WERI-Rb-1 (cell line): ENCODE data around the gene CNTNAP1.

Source experiments
- DNase-seq: peaks from one replicate; pipeline ENCODE4 v3.0.0-alpha.2; 2020
- H3K27ac ChIP-seq: fragments of 250-450 bp; sonication (Bioruptor Pico); 2 replicates; pipeline ENCODE4 v1.5.1; 2020; ENCODE audit warnings: mild to moderate bottlenecking, moderate library complexity
- H3K27me3 ChIP-seq: fragments of 250-450 bp; sonication (Bioruptor Pico); 2 replicates; pipeline ENCODE4 v1.5.1; 2021; ENCODE audit warnings: mild to moderate bottlenecking, low read depth, moderate library complexity; ENCODE audit not compliant: insufficient read depth, severe bottlenecking
- H3K36me3 ChIP-seq: fragments of 250-450 bp; sonication (Bioruptor Pico); 2 replicates; pipeline ENCODE4 v1.5.1; 2020; ENCODE audit warnings: mild to moderate bottlenecking, moderate library complexity
- H3K4me3 ChIP-seq: 2 replicates; pipeline ENCODE4 v1.5.1; 2011; ENCODE audit warnings: low read depth, mild to moderate bottlenecking, control low read depth, low read length
- H3K9me3 ChIP-seq: fragments of 250-450 bp; sonication (Bioruptor Pico); 2 replicates; pipeline ENCODE4 v1.5.1; 2021; ENCODE audit warnings: mild to moderate bottlenecking, moderate library complexity; ENCODE audit not compliant: severe bottlenecking
- CTCF ChIP-seq: IDR thresholded peaks from 2 replicates; pipeline ENCODE4 v1.5.1; 2011; ENCODE audit warnings: low read depth, mild to moderate bottlenecking, control low read depth, inconsistent platforms, low read length

Gene CNTNAP1

GRCh38 chr17:42704490-42704836 lies 22.1 kb downstream of the CNTNAP1 start:
- Histone ChIP-seq H3K27me3 (no peaks in the 10 kb centered on the region), H3K27ac (no peak overlapping the region), H3K9me3 (no peaks in the 10 kb centered on the region), H3K36me3 (peaks cover 89% of the 10 kb centered on the region), H3K4me3 (no peak overlapping the region)
- TF ChIP-seq CTCF, result no peak
- DNase-seq, result no peak

- Histone ChIP-seq H3K9me3 (no peaks in the 10 kb centered on the region), H3K27ac (no peak overlapping the region), H3K36me3 (peaks cover 94% of the 10 kb centered on the region), H3K4me3 (no peak overlapping the region), H3K27me3 (no peaks in the 10 kb centered on the region)
- TF ChIP-seq CTCF, result no peak
- no peak for DNase-seq
Observed at GRCh38 chr17:42704837-42705494, 22.6 kb downstream of the CNTNAP1 start.

GRCh38 chr17:42706732-42707131 lies 24.4 kb downstream of the CNTNAP1 start:
- no peak for DNase-seq
- H3K27me3 ChIP-seq, result no peaks in the 10 kb centered on the region
- no peak for TF ChIP-seq CTCF
- H3K4me3 ChIP-seq, result no peak overlapping the region
- H3K36me3 ChIP-seq, result peaks cover 98% of the 10 kb centered on the region
- H3K9me3 ChIP-seq, result no peaks in the 10 kb centered on the region
- no peak overlapping the region for H3K27ac ChIP-seq

GRCh38 chr17:42708588-42708987 lies 26.3 kb downstream of the CNTNAP1 start:
- no peak for DNase-seq
- no peak overlapping the region for H3K27ac ChIP-seq
- H3K27me3 ChIP-seq, result no peaks in the 10 kb centered on the region
- TF ChIP-seq CTCF, result no peak
- no peak overlapping the region for H3K4me3 ChIP-seq
- H3K9me3 ChIP-seq, result no peaks in the 10 kb centered on the region
- H3K36me3 ChIP-seq, result peaks cover 97% of the 10 kb centered on the region

GRCh38 chr17:42709561-42709960 lies 27.2 kb downstream of the CNTNAP1 start:
- H3K27me3 ChIP-seq, result no peaks in the 10 kb centered on the region
- H3K4me3 ChIP-seq, result no peak overlapping the region
- no peak for DNase-seq
- no peak overlapping the region for H3K27ac ChIP-seq
- no peaks in the 10 kb centered on the region for H3K9me3 ChIP-seq
- no peak for TF ChIP-seq CTCF
- H3K36me3 ChIP-seq, result peaks cover 93% of the 10 kb centered on the region

- Histone ChIP-seq H3K27me3 (no peaks in the 10 kb centered on the region), H3K36me3 (peaks cover 91% of the 10 kb centered on the region), H3K27ac (no peak overlapping the region), H3K9me3 (no peaks in the 10 kb centered on the region), H3K4me3 (no peak overlapping the region)
- peak; percentile 59; the same call in 1 of the 2 replicates for TF ChIP-seq CTCF
- DNase-seq, result peak; percentile 47
Observed at GRCh38 chr17:42720996-42721583, 38.8 kb downstream of the CNTNAP1 start.
